Measurements from ENCODE around the gene WNT10A. TPM values are rescaled to one million over a fixed set of nuclear protein-coding genes. Genes with fewer than 3 reads are reported as not detected.

The WNT10A gene
- total and polyA plus RNA-seq, 10 of the 15 experiments (the other 5 are each of a cell fraction or from before 2014, with no cell fraction given), result 0.61 to 45.0 (median 6.9) TPM

GRCh38 chr2:218888341-218888740 is 7.7 kb downstream of the WNT10A start:
- Histone ChIP-seq H2AFZ (ENCODE audit: control insufficient read depth, low read depth, low read length) (no peak overlapping the region), H3K9ac (ENCODE audit: control insufficient read depth, insufficient read depth, low read length) (no peak overlapping the region; the same call in 1 of the 2 replicates), H3K36me3 (ENCODE audit: control insufficient read depth in 2 of 2, insufficient read depth in 2 of 2, low read length in 1 of 2) (peaks cover 0 to 12% of the 10 kb centered on the region in 2 experiments; a peak in 3 of 4 replicates), H3K79me2 (ENCODE audit: control insufficient read depth, insufficient read depth, low read length) (peaks cover 37% of the 10 kb centered on the region), H3K4me3 (no peak overlapping the region), H3K27me3 (replicated peaks in 1 of 2; ENCODE audit: control insufficient read depth in 2 of 2, insufficient read depth in 2 of 2, low read length in 1 of 2) (no peaks in the 10 kb centered on the region), H3K4me2 (ENCODE audit: control insufficient read depth, insufficient read depth) (no peak overlapping the region), H4K20me1 (ENCODE audit: control insufficient read depth, insufficient read depth) (no peaks in the 10 kb centered on the region), H3K9me3 (replicated peaks; ENCODE audit: control insufficient read depth, insufficient read depth, low read length) (no peaks in the 10 kb centered on the region), H3K4me1 (ENCODE audit: control insufficient read depth, insufficient read depth, low read length) (peaks cover 52% of the 10 kb centered on the region), H3K27ac (ENCODE audit: control insufficient read depth, insufficient read depth) (peak overlapping the region; percentile 86)
- ATAC-seq, result no peak
- FAIRE-seq, result no peak
- BruUV-seq (replicated peaks), result no TSS peak
- SMC1A ChIA-PET (ENCODE audit: uncharacterized antibody, unreplicated experiment), result interaction anchor here (1.5 to 15.8 kb wide), 3 partner anchors 8 to 269 kb away, joined by 4 to 780 read pairs (median 36); no protein-coding TSS in a partner anchor
- POLR2A ChIA-PET, result interaction anchor here (0.6 to 4.6 kb wide), 3 partner anchors 7 to 38 kb away, joined by 4 to 154 read pairs (median 31); no protein-coding TSS in a partner anchor
- no peak for DNase-seq (ENCODE audit: low read depth, low spot score)
- WGBS (ENCODE audit: insufficient coverage, insufficient replicate concordance, low lambda C conversion rate, missing lambda C conversion rate), result 97% methylated on average over 5 of the region's 5 CpGs
- RAD21 ChIA-PET (ENCODE audit: unreplicated experiment), result interaction anchor here (1.5 to 16.0 kb wide), 3 partner anchors 7 to 13 kb away, joined by 9 to 871 read pairs (median 43); no protein-coding TSS in a partner anchor
- in situ Hi-C loops (cut with MboI) (no loop called here), intact Hi-C loops (cut with micrococcal nuclease; ENCODE audit: unreplicated experiment) (no loop called here)
- CTCF ChIA-PET, result interaction anchor here (0.6 to 21.9 kb wide), 3 partner anchors 11 to 406 kb away, joined by 3 to 1364 read pairs (median 40); no protein-coding TSS in a partner anchor
- TF ChIP-seq ZBED1 (IDR thresholded peaks at IDR 0.05; ENCODE audit: borderline replicate concordance) (no peak), TCF3 (IDR thresholded peaks at IDR 0.05; ENCODE audit: borderline replicate concordance, insufficient read depth, low read depth, low read length) (no peak), MEF2A (IDR thresholded peaks at IDR 0.05; ENCODE audit: insufficient read depth, low read depth, low read length) (no peak), BCL11A (IDR thresholded peaks at IDR 0.05; ENCODE audit: low read depth, low read length) (no peak), RELB (IDR thresholded peaks at IDR 0.05; ENCODE audit: low read depth) (no peak), MXI1 (IDR thresholded peaks at IDR 0.05; ENCODE audit: low read depth, low read length) (no peak), SMARCA5 (IDR thresholded peaks at IDR 0.05) (no peak), MYC (IDR thresholded peaks at IDR 0.05; ENCODE audit: insufficient read depth, insufficient read length, insufficient replicate concordance, low read length, severe bottlenecking) (no peak), ATF3 (IDR thresholded peaks at IDR 0.05; ENCODE audit: borderline replicate concordance, extremely low read depth, low read depth, low read length) (no peak), ZBTB11 (CRISPR knock-in tag; IDR thresholded peaks at IDR 0.05) (no peak), NR2C2 (IDR thresholded peaks at IDR 0.05; ENCODE audit: borderline replicate concordance, control insufficient read depth, insufficient read length, low read depth) (no peak), TAF1 (IDR thresholded peaks at IDR 0.05; ENCODE audit: borderline replicate concordance, low read depth, low read length) (no peak), ZBTB4 (CRISPR knock-in tag; IDR thresholded peaks at IDR 0.05) (no peak)

All from GM12878 (cell line).